ENCODE results near the gene RFX2.

RFX2 gene

DNA sequence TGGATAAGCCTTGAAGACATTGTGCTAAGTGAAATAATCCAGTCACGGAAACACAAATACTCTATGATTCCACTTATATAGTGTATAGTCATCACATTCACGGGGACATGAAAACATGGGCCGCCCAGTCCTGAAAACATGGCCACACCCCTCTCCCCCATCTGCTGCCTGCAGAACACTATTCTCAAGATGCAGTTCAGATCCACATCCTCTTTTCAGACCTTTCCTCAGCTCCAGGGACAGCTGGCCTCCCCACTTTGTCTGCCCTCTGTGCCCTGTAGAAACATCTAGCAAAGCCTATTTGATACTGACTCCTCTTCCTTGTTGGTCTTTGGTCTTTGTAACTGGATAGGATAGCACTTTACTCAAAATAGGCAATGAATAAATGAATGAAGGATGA is 8.3 kb downstream of the RFX2 start:
- DNase-seq (ENCODE audit: insufficient read length) (no peak), FAIRE-seq (no peak)
- TF ChIP-seq POLR2AphosphoS5 (IDR thresholded peaks at IDR 0.05; ENCODE audit: low read depth, low read length) (no peak), POLR2A (IDR thresholded peaks at IDR 0.05; ENCODE audit: low read depth, low read length) (no peak), TAF1 (IDR thresholded peaks at IDR 0.05; ENCODE audit: borderline replicate concordance, low read depth, low read length) (no peak)

- DNase-seq (ENCODE audit: insufficient read length) (no peak), FAIRE-seq (no peak)
- TF ChIP-seq POLR2A (IDR thresholded peaks at IDR 0.05; ENCODE audit: low read depth, low read length) (no peak), TAF1 (IDR thresholded peaks at IDR 0.05; ENCODE audit: borderline replicate concordance, low read depth, low read length) (no peak), POLR2AphosphoS5 (IDR thresholded peaks at IDR 0.05; ENCODE audit: low read depth, low read length) (no peak)
Observed at GRCh38 chr19:6101291-6101825, 8.9 kb downstream of the RFX2 start.

- DNase-seq (ENCODE audit: insufficient read length), result no peak
- TF ChIP-seq POLR2AphosphoS5 (IDR thresholded peaks at IDR 0.05; ENCODE audit: low read depth, low read length) (no peak), TAF1 (IDR thresholded peaks at IDR 0.05; ENCODE audit: borderline replicate concordance, low read depth, low read length) (no peak), POLR2A (IDR thresholded peaks at IDR 0.05; ENCODE audit: low read depth, low read length) (no peak)
- peak; percentile 54 for FAIRE-seq
Observed at GRCh38 chr19:6100284-6100915, 9.9 kb downstream of the RFX2 start.

DNA sequence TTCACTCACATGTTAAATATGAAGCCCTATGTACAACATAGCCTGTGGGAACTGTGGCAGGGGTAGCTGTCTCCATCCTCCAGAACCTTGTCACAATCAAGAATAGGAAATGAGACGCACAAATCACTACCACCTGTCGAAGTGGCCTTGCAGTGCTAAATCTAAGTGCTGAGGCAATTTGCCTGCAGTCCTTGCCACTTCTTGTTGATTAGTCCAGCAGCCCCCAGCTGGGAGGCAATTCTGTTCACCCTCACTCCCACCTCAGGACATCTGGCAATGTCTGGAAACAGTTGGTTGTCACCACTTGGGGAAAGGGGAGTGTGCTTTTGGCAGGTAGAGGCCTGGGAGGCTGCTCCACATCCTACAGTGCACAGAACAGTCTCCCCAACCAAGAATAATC is 10.7 kb downstream of the RFX2 start:
- FAIRE-seq (no peak), DNase-seq (ENCODE audit: insufficient read length) (no peak)
- TF ChIP-seq TAF1 (IDR thresholded peaks at IDR 0.05; ENCODE audit: borderline replicate concordance, low read depth, low read length) (no peak), POLR2AphosphoS5 (IDR thresholded peaks at IDR 0.05; ENCODE audit: low read depth, low read length) (no peak), POLR2A (IDR thresholded peaks at IDR 0.05; ENCODE audit: low read depth, low read length) (no peak)

DNA sequence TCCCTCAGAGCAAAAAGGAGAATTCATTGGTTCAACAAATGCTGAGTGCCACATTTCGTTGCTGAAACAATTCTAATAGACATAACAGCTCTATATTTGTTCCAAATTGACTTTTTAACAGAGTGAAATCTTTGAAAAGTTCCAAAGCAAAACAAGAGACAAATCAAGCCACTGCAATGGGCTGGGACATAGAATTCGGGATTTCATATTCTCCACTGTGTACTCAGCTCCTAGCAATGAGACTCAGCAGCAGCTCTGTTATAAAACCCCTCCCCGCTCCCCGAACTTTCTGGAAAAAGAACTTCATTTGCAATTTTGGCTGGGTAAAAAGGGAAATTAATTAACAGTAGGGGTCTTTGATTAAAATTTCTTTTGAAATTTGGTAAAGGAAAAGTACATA is 11.3 kb downstream of the RFX2 start:
- no peak for DNase-seq (ENCODE audit: insufficient read length)
- TF ChIP-seq POLR2AphosphoS5 (IDR thresholded peaks at IDR 0.05; ENCODE audit: low read depth, low read length), result no peak
- TF ChIP-seq POLR2A (IDR thresholded peaks at IDR 0.05; ENCODE audit: low read depth, low read length), result no peak
- TF ChIP-seq TAF1 (IDR thresholded peaks at IDR 0.05; ENCODE audit: borderline replicate concordance, low read depth, low read length), result no peak
- FAIRE-seq, result no peak

DNA sequence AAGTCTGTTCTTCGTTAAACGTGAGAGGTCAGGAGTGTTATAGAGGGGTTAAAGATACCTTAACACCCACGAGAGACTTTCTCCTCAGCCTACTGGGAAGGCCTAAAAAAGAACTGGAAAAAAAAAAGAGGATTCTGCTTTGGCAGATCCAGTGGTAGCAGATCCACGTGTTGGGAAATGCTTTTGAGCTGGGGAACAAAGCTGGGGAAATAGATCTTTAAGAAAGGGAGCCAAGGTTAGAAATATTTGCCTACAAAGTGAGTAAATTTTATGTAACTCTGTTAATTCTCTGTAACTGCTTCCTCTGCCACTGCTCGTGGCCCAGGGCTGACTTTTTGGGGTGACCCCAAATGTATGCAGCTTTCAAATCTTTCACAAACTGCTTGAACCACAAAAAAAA is 11.7 kb downstream of the RFX2 start:
- DNase-seq (ENCODE audit: insufficient read length) (no peak), FAIRE-seq (no peak)
- TF ChIP-seq POLR2A (IDR thresholded peaks at IDR 0.05; ENCODE audit: low read depth, low read length) (no peak), TAF1 (IDR thresholded peaks at IDR 0.05; ENCODE audit: borderline replicate concordance, low read depth, low read length) (no peak), POLR2AphosphoS5 (IDR thresholded peaks at IDR 0.05; ENCODE audit: low read depth, low read length) (no peak)

DNA sequence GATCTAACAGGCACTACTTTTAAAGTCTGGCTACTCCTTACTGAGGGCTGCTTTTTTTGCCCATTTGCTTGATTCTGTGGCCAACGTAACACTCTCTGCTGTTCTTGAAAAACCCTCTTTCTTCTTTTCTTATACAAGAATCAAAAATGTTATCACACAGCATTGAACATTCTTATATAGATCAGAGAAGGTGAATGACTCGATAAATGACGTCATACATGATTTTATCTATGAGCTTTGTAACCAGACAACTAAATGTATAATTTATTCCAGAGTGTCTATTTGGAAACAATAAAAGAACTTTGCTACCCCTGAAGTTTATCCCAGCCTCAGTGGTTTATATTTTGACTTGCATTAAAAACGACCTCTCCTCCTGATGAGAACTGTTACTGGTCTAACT is 12.4 kb downstream of the RFX2 start:
- DNase-seq (ENCODE audit: insufficient read length), result no peak
- no peak for FAIRE-seq

GRCh38 chr19:6095760-6096159 is 14.5 kb downstream of the RFX2 start:
- TF ChIP-seq POLR2A (IDR thresholded peaks at IDR 0.05; ENCODE audit: low read depth, low read length) (no peak), TAF1 (IDR thresholded peaks at IDR 0.05; ENCODE audit: borderline replicate concordance, low read depth, low read length) (no peak), POLR2AphosphoS5 (IDR thresholded peaks at IDR 0.05; ENCODE audit: low read depth, low read length) (no peak)
- FAIRE-seq (no peak), DNase-seq (ENCODE audit: insufficient read length) (no peak)

More for the DNA sequence above, 12.4 kb downstream of the RFX2 start:
- TF ChIP-seq POLR2A (IDR thresholded peaks at IDR 0.05; ENCODE audit: low read depth, low read length) (no peak), POLR2AphosphoS5 (IDR thresholded peaks at IDR 0.05; ENCODE audit: low read depth, low read length) (no peak), TAF1 (IDR thresholded peaks at IDR 0.05; ENCODE audit: borderline replicate concordance, low read depth, low read length) (no peak)

DNA sequence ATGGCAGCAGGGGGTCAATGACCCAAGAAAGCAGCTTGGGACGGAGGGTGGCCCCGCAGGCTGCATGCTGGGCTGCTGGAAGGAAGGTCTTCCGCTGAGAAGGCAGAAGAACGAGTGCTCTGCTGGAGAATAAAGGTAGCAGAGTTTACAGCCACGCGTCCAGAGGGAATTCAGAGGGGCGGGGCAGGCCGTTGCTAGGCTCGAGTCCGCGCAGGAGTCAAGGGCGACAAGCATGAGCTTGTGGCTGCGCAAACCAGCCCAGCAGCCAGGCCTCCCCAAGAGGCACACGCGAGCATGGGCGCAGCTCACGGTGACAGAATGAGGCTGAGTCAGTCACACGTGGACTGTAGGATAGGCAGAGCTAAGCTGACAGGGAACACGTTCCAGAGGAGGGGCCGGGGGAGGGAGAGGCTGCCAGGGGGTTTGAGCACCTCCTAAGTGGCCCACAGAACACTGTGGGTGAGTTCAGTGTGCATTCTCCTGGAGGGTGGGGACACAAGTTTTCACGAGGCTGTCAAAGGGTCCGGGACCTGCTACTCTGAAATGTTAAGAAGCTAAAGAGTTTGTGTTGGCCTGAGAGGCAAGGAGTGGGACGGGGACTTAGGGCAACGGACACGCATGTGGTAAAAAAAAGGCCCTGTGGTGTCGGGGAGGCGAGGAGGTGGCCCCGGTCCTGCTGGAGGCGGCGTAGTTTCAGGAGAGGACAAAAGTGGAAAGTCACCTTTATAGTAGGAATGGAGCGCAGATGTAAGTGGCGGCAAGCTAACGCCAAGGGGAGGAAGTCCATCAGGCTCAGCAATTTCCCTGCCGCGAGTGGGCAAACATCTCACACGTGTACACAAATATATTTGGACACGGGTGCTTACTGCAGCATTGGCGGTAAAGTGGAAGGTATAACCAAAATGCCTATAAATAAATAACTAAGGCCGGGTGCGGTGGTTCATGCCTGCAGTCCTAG is 17.7 kb downstream of the RFX2 start:
- FAIRE-seq, result no peak
- TF ChIP-seq POLR2A (IDR thresholded peaks at IDR 0.05; ENCODE audit: low read depth, low read length), result no peak
- TF ChIP-seq POLR2AphosphoS5 (IDR thresholded peaks at IDR 0.05; ENCODE audit: low read depth, low read length), result no peak
- no peak for TF ChIP-seq TAF1 (IDR thresholded peaks at IDR 0.05; ENCODE audit: borderline replicate concordance, low read depth, low read length)
- no peak for DNase-seq (ENCODE audit: insufficient read length)

- FAIRE-seq (no peak), DNase-seq (ENCODE audit: insufficient read length) (no peak)
- TF ChIP-seq POLR2AphosphoS5 (IDR thresholded peaks at IDR 0.05; ENCODE audit: low read depth, low read length), result no peak
- no peak for TF ChIP-seq POLR2A (IDR thresholded peaks at IDR 0.05; ENCODE audit: low read depth, low read length)
- no peak for TF ChIP-seq TAF1 (IDR thresholded peaks at IDR 0.05; ENCODE audit: borderline replicate concordance, low read depth, low read length)
Observed at GRCh38 chr19:6091771-6092291, 18.5 kb downstream of the RFX2 start.

- no peak for DNase-seq (ENCODE audit: insufficient read length)
- FAIRE-seq, result no peak
- TF ChIP-seq TAF1 (IDR thresholded peaks at IDR 0.05; ENCODE audit: borderline replicate concordance, low read depth, low read length) (no peak), POLR2A (IDR thresholded peaks at IDR 0.05; ENCODE audit: low read depth, low read length) (no peak), POLR2AphosphoS5 (IDR thresholded peaks at IDR 0.05; ENCODE audit: low read depth, low read length) (no peak)
Observed at GRCh38 chr19:6090634-6091033, 19.7 kb downstream of the RFX2 start.
